ENCODE data around the gene B3GAT2.

B3GAT2 gene

GRCh38 chr6:70839286-70840266 lies 117.3 kb downstream of the B3GAT2 start:
- no peak for DNase-seq

DNA sequence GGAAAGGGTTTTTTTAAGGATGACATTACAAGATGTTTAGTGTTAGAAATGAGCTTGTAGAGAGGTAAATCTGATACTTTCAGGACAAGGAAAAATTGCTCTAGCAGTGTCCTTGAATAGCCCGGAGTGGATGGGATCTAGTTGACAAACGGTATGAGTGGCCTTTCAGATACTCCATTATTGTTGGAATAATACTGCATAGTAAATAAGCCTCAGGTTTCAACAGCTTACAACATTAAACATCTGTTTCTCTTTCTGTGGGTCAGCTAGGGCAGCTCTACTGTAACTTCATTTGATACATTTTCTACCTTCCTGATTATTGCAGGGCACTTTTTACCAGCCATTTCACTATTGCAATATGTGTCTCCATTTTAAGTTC lies 118.0 kb downstream of the B3GAT2 start:
- DNase-seq: peak; percentile 31

GRCh38 chr6:70834520-70834919 lies 122.3 kb downstream of the B3GAT2 start:
- DNase-seq: no peak

DNA sequence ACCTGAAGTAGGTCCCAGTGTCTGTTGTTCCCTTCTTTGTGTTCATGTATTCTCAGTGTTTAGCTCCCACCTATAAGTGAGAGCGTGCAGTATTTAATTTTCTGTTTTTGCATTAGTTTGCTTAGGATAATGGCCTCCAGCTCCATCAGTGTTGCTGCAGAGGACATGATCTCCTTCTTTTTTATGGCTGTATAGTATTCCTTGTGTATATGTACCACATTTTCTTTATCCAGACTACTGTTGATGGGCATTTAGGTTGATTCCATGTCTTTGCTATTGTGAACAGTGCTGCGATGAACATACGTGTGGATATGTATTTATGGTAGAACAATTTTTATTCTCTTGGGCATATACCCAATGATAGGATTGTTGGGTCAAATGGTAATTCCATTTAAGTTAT lies 125.4 kb downstream of the B3GAT2 start:
- DNase-seq: no peak

DNA sequence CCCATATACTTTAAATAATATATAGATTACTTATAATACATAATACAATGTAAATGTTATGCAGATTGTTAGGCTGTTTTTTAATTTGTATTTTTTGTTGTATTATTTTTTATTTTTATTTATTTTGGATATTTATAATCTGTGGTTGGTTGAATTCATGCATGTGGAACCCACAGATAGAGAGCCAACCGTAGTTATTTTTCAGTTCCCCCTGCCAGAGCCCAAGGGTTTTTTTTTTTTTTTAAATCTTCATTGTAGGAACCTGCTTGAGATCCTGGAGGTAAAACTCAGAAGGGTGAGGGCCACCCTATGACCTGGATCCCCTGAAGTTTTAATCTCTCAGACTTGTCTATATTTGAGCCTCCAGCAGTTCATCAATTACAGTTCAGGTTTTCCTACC lies 133.2 kb downstream of the B3GAT2 start:
- DNase-seq: no peak

GRCh38 chr6:70821751-70822150 lies 135.1 kb downstream of the B3GAT2 start:
- no peak for DNase-seq

DNA sequence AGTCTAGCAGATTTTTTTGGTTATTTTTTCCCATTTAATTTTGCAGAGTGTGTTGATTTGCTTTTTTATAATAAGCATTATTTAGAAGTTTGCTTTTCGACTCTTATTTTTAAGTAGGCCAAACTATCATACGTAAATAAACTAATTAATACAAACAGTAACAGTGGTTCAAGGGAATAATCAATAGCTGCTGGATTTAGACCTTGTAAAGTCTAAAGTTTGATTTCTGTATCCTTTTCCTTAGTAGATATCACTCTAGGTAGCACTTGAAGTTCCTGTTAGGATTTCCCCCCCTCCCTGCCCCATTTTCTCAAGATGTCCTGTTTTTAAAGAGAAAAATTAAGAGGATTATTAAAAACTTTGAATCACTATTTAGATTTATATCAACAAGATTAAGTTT lies 136.1 kb downstream of the B3GAT2 start:
- no peak for DNase-seq

DNA sequence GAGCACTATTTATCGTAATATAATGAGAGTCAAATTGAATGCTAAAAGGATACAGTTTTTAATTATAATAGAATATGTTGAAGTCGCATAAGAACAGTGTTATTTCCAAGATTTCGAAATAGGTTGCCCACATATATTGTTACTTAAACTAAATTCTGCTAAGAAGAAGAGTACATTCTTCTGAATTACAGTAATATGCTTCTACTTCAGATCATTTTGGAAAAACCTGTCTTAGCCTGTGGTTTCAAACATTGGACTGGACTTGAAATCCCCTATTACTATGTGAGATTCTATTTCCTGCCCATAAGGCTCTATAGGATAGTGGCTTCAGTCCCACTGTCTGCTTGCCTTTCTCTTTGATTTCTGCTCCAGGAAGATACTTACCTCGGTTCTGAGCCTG lies 137.2 kb downstream of the B3GAT2 start:
- no peak for DNase-seq

GRCh38 chr6:70813885-70814284 lies 143.0 kb downstream of the B3GAT2 start:
- DNase-seq: no peak

- DNase-seq: no peak
These were observed 145.1 kb downstream of the B3GAT2 start for GRCh38 chr6:70811788-70812187.

Data from NCI-H774 (cell line).